K562 (cell line): ENCODE measurements around the gene MVB12B. TPM values are rescaled to one million over a fixed set of nuclear protein-coding genes. Genes with fewer than 3 reads are reported as not detected.

Source experiments
- ATAC-seq: fragments of 200-7000 bp; cut with Tn5 transposase; 3 replicates; pipeline ENCODE4 v1.9.1; 2020; ENCODE audit warnings: moderate library complexity
- BruUV-seq: library from RNA; stranded (reverse); fragments of 400-500 nt; replicated peaks from 2 replicates; lab custom pipeline; 2021; lab: Mats Ljungman, UMichigan
- CTCF ChIA-PET: fragments of 300-600 bp; formaldehyde crosslinking; extraction: SDS; loops from one replicate; lab custom pipeline; 2021; ENCODE audit warnings: low intra/inter-chr PET ratio; lab: Yijun Ruan, JAX
- POLR2A ChIA-PET: fragments of 300-600, 350-650 bp; sonication (Branson Sonifier 250); formaldehyde crosslinking; extraction: SDS; loops from one replicate; lab custom pipeline; 2021; ENCODE audit warnings: antibody characterized with exemption, inconsistent platforms; lab: Yijun Ruan, JAX
- DNase-seq, 4 experiments: peaks; one replicate each; pipeline versions ENCODE4 v3.0.0 to v3.0.0-alpha.2; 2011 to 2018; ENCODE audit warnings: low spot score in 3 of 4, mixed read lengths in 3 of 4; ENCODE audit errors: extremely low read depth in 1 of 4
- FAIRE-seq: peaks from 2 replicates; lab custom pipeline; 2011; peaks lifted over from hg19 to GRCh38; lab: Jason Lieb, UNC
- H2AFZ ChIP-seq: 2 replicates; pipeline ENCODE4 v1.6.0; 2011; ENCODE audit warnings: low read depth, low read length, control low read depth, inconsistent platforms
- H3K27ac ChIP-seq: fragments of 200-600 bp; 3 replicates; pipeline ENCODE4 v1.8.0; 2011; ENCODE audit warnings: low read depth, mild to moderate bottlenecking, control low read depth, inconsistent platforms, low read length, moderate library complexity, mixed read lengths; ENCODE audit errors: extremely low read depth
- H3K27me3 ChIP-seq, 2 experiments: fragments of 300-600 bp in 1 of 2; 2 replicates in 1 of 2; 3 replicates in 1 of 2; pipeline versions ENCODE4 v1.6.0 to v1.8.0; 2011; ENCODE audit warnings: inconsistent platforms in 2 of 2, low read length in 2 of 2, mild to moderate bottlenecking in 1 of 2, mixed read lengths in 1 of 2, moderate library complexity in 1 of 2; ENCODE audit not compliant: control insufficient read depth in 2 of 2, insufficient read depth in 2 of 2
- H3K36me3 ChIP-seq: fragments of 300-600 bp; 3 replicates; pipeline ENCODE4 v1.8.0; 2011; ENCODE audit warnings: mild to moderate bottlenecking, low read length, inconsistent platforms; ENCODE audit not compliant: control insufficient read depth, insufficient read depth
- H3K4me1 ChIP-seq, 2 experiments: fragments of 200-600 bp in 1 of 2; replicated peaks in 1 of 2; 2 replicates in 1 of 2; 3 replicates in 1 of 2; pipeline versions ENCODE4 v1.5.1 to v1.8.0; 2011; ENCODE audit warnings: inconsistent platforms in 2 of 2, low read length in 2 of 2, mild to moderate bottlenecking in 1 of 2, mixed read lengths in 1 of 2, moderate library complexity in 1 of 2; ENCODE audit not compliant: control insufficient read depth in 2 of 2, insufficient read depth in 2 of 2
- H3K4me2 ChIP-seq: 2 replicates; pipeline ENCODE4 v1.6.1; 2011; ENCODE audit warnings: low read length, control low read depth, inconsistent platforms, mixed read lengths; ENCODE audit not compliant: insufficient read depth
- H3K4me3 ChIP-seq: fragments of 200-600 bp; sonication (generic), shearing (Covaris generic); 2 replicates; pipeline ENCODE4 v1.5.1; 2016; ENCODE audit warnings: control low read depth, inconsistent platforms
- H3K79me2 ChIP-seq: fragments of 200-600 bp; 3 replicates; pipeline ENCODE4 v1.8.0; 2011; ENCODE audit warnings: low read length, inconsistent platforms; ENCODE audit not compliant: control insufficient read depth, insufficient read depth
- H3K9ac ChIP-seq, 2 experiments: 2 replicates each; pipeline versions ENCODE4 v1.6.0 to v1.6.1; 2011; ENCODE audit warnings: low read depth in 2 of 2, low read length in 2 of 2, control low read depth in 1 of 2, inconsistent platforms in 1 of 2, mild to moderate bottlenecking in 1 of 2, mixed read lengths in 1 of 2; ENCODE audit not compliant: insufficient read depth in 1 of 2
- H3K9me1 ChIP-seq: one replicate; pipeline ENCODE4 v1.6.0; 2011; ENCODE audit warnings: inconsistent platforms, mild to moderate bottlenecking, low read length, moderate library complexity; ENCODE audit not compliant: control insufficient read depth, insufficient read depth
- H3K9me3 ChIP-seq: replicated peaks from 2 replicates; pipeline ENCODE4 v1.5.1; 2011; ENCODE audit warnings: low read depth, low read length, inconsistent platforms; ENCODE audit not compliant: control insufficient read depth, insufficient read depth
- H4K20me1 ChIP-seq: replicated peaks from 2 replicates; pipeline ENCODE4 v1.6.1; 2011; ENCODE audit warnings: low read length, inconsistent platforms, mixed read lengths; ENCODE audit not compliant: control insufficient read depth, insufficient read depth
- GABPB2 ChIP-seq: fragments of 250-450 bp; sonication (Bioruptor Pico); conservative IDR thresholded peaks from 2 replicates; pipeline ENCODE4 v1.5.1; 2021; ENCODE audit warnings: mild to moderate bottlenecking
- ZHX1 ChIP-seq: fragments of 150-350 bp; conservative IDR thresholded peaks from 2 replicates; pipeline ENCODE4 v1.6.1; 2014; ENCODE audit warnings: low read length
- ZNF197 ChIP-seq: fragments of 200-800 bp; sonication (Bioruptor generic); IDR thresholded peaks from 2 replicates; pipeline ENCODE4 v1.6.1; 2016; ENCODE audit warnings: low read depth, missing genetic modification characterization, missing compliant biosample characterization
- ZNF318 ChIP-seq, 2 experiments: fragments of 450-650 bp; IDR thresholded peaks; 2 replicates each; pipeline ENCODE4 v1.6.1; 2016; ENCODE audit warnings: mild to moderate bottlenecking in 2 of 2, borderline replicate concordance in 1 of 2, low read depth in 1 of 2, moderate library complexity in 1 of 2
- WGBS: fragments of 100-300 bp; shearing (Covaris generic); methylation state at CpG from one replicate; pipeline ENCODE4 v1.1.6; 2016; ENCODE audit warnings: low coverage, mixed read lengths; ENCODE audit not compliant: insufficient coverage; ENCODE audit errors: missing lambda C conversion rate; 5-methylcytosine and 5-hydroxymethylcytosine counted together
- in situ Hi-C: fragments of 300-500 bp; cut with MboI; formaldehyde crosslinking; loops from 4 replicates; pipeline ENCODE4 v1.15.0; 2018; ENCODE audit warnings: inconsistent platforms, mixed read lengths
- intact Hi-C: fragments of 100-400 bp; cut with micrococcal nuclease; formaldehyde crosslinking; loops from 2 replicates; pipeline ENCODE4 v1.14.2; 2022
- polyA plus RNA-seq, 8 experiments: library from polyadenylated mRNA; depleted of rRNA in 4 of 8; stranded (reverse) in 5 of 8; unstranded in 3 of 8; fragments of >200 nt; fragmentation: Nextera tagmentation in 2 of 8; fragmentation: Illumina TruSeq in 1 of 8; extraction: Ambion mirVana in 2 of 8; extraction: Trizol in 1 of 8; gene quantifications; 2 replicates each; pipeline versions ENCODE4 v1.2.1 to v1.2.3, GENCODE V29; 2011 to 2014; ENCODE audit warnings: inconsistent platforms in 1 of 8, missing spikeins in 1 of 8
- total RNA-seq, 7 experiments: library from RNA; depleted of rRNA in 6 of 7; stranded (reverse); fragments of >200 nt in 6 of 7; fragmentation: Illumina TruSeq in 2 of 7; extraction: Trizol in 2 of 7; gene quantifications; 2 replicates each; pipeline versions ENCODE4 v1.2.1 to v1.2.3, GENCODE V29; 2011 to 2021; ENCODE audit warnings: low replicate concordance in 1 of 7
- TF ChIP-seq, protein P1 (sequence below): sonication (generic); formaldehyde crosslinking; IDR thresholded peaks from 2 replicates; pipeline ENCODE4 v1.8.1; 2023; ENCODE audit warnings: missing genetic modification reagents, mild to moderate bottlenecking, borderline replicate concordance

The MVB12B gene
- total and polyA plus RNA-seq, 9 of the 15 experiments (the other 6 are each of a cell fraction or from before 2014, with no cell fraction given), result not detected

DNA sequence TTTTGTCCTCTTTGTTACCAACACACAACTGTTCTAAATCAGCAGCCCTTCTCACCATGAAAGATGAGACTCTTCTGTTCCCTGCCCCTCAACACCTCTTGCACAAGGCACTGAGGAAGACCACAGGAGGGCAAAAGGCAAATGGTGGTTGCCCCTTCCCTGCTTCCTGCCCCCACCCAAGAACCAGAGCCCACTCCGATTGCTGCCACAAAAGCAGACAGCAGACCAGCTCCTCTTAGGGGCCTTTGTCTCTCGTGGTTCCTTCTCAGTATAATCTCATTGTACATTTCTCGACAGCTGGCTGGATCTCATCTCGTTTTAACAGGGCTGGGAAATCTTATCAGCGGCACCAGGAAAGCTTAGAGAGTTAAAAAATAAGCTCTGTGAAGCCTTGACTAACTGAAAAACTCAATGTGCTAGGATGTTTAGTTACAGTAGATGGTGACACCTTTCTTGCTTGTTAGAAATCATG, 1.1 kb downstream of the MVB12B start:
- Histone ChIP-seq H3K79me2 (no peaks in the 10 kb centered on the region), H3K4me1 (peaks cover 0 to 10% of the 10 kb centered on the region in 2 experiments; a peak in 2 of 5 replicates), H3K9me3 (no peaks in the 10 kb centered on the region), H3K27ac (no peak overlapping the region), H4K20me1 (no peaks in the 10 kb centered on the region; the same call in 1 of the 2 replicates), H3K9ac (no peak overlapping the region), H3K27me3 (peaks cover 10 to 34% of the 10 kb centered on the region in 2 experiments), H3K9me1 (no peaks in the 10 kb centered on the region), H3K4me3 (no peak overlapping the region), H3K4me2 (no peak overlapping the region), H2AFZ (no peak overlapping the region), H3K36me3 (no peaks in the 10 kb centered on the region)
- POLR2A ChIA-PET, result interaction anchor here (1.8 kb wide), 1 partner anchor 12 kb away, joined by 5 read pairs; no protein-coding TSS in a partner anchor
- BruUV-seq, result no TSS peak
- 5% methylated on average over 5 of the region's 5 CpGs for WGBS
- intact Hi-C loops (no loop called here), in situ Hi-C loops (no loop called here)
- no peak for FAIRE-seq
- ATAC-seq, result no peak
- CTCF ChIA-PET, result no interaction called here
- DNase-seq, result no peak
- TF ChIP-seq ZNF318 (IDR thresholded peaks at IDR 0.05; ENCODE audit: borderline replicate concordance in 1 of 2, low read depth in 1 of 2), result no peak
- TF ChIP-seq GABPB2 (CRISPR knock-in tag), result no peak
- no peak for TF ChIP-seq ZNF197
- no peak for TF ChIP-seq ZHX1
- TF ChIP-seq, protein P1, sequence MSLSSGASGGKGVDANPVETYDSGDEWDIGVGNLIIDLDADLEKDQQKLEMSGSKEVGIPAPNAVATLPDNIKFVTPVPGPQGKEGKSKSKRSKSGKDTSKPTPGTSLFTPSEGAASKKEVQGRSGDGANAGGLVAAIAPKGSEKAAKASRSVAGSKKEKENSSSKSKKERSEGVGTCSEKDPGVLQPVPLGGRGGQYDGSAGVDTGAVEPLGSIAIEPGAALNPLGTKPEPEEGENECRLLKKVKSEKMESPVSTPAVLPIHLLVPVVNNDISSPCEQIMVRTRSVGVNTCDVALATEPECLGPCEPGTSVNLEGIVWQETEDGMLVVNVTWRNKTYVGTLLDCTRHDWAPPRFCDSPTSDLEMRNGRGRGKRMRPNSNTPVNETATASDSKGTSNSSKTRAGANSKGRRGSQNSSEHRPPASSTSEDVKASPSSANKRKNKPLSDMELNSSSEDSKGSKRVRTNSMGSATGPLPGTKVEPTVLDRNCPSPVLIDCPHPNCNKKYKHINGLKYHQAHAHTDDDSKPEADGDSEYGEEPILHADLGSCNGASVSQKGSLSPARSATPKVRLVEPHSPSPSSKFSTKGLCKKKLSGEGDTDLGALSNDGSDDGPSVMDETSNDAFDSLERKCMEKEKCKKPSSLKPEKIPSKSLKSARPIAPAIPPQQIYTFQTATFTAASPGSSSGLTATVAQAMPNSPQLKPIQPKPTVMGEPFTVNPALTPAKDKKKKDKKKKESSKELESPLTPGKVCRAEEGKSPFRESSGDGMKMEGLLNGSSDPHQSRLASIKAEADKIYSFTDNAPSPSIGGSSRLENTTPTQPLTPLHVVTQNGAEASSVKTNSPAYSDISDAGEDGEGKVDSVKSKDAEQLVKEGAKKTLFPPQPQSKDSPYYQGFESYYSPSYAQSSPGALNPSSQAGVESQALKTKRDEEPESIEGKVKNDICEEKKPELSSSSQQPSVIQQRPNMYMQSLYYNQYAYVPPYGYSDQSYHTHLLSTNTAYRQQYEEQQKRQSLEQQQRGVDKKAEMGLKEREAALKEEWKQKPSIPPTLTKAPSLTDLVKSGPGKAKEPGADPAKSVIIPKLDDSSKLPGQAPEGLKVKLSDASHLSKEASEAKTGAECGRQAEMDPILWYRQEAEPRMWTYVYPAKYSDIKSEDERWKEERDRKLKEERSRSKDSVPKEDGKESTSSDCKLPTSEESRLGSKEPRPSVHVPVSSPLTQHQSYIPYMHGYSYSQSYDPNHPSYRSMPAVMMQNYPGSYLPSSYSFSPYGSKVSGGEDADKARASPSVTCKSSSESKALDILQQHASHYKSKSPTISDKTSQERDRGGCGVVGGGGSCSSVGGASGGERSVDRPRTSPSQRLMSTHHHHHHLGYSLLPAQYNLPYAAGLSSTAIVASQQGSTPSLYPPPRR (CRISPR knock-in tag), result no peak
